GM21367 (cell line): ENCODE measurements around the gene YIF1A.
A peak's percentile ranks its signal among the peaks of the same experiment; 100 is the strongest.

ENCODE experiments used
- ATAC-seq: cut with Tn5 transposase; IDR thresholded peaks from one replicate; pipeline ENCODE4 v1.9.1; 2021; ENCODE audit not compliant: unreplicated experiment

The YIF1A gene, protein sequence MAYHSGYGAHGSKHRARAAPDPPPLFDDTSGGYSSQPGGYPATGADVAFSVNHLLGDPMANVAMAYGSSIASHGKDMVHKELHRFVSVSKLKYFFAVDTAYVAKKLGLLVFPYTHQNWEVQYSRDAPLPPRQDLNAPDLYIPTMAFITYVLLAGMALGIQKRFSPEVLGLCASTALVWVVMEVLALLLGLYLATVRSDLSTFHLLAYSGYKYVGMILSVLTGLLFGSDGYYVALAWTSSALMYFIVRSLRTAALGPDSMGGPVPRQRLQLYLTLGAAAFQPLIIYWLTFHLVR

DNA sequence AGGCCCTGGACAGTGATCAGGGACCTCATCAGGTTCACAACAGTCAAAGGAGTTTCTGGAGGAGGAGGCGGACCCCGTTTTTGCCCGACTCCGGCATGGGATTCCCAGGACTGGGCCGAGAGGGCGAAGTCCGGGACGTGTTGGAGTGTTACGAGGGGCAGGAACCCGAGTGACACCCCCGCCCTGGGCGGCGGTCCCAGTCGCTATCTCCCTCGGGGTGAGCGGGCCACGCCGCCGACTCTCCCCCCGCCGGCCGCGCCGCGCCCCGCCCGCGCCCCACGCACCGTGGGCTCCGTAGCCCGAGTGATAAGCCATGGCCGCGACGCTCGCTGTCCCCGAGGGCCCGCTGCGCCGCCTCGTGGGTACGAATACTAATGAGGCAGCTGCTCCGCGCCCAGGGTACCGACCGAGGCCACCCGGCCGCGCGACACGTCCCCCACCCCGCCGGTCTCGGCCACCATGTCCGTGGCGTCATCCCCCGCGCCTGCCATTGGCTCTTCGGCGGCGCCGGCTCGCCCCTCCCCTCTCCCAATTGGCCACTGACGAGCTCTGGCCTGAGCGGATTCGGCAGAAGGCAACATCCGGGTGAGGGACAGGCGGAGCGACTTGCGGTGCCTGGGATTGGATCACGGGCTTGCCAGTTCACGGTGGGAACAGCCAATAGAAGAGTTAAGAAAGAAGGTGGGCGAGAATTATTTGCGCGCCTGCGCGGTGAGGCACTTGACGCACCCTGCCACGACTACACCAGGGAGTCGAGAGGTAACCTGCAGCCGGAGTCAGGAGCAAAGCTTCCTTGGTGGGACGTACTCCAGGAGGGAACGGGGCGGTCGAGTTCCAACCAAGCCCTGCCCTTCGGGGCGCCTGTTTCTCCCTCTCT lies at the start of gene YIF1A:
Gene YIF1A (minus strand): TSS at position 473 of the 877 bp plus-strand sequence. CDS start 158 bp downstream, at position 315.
- ATAC-seq = peak; percentile 76

DNA sequence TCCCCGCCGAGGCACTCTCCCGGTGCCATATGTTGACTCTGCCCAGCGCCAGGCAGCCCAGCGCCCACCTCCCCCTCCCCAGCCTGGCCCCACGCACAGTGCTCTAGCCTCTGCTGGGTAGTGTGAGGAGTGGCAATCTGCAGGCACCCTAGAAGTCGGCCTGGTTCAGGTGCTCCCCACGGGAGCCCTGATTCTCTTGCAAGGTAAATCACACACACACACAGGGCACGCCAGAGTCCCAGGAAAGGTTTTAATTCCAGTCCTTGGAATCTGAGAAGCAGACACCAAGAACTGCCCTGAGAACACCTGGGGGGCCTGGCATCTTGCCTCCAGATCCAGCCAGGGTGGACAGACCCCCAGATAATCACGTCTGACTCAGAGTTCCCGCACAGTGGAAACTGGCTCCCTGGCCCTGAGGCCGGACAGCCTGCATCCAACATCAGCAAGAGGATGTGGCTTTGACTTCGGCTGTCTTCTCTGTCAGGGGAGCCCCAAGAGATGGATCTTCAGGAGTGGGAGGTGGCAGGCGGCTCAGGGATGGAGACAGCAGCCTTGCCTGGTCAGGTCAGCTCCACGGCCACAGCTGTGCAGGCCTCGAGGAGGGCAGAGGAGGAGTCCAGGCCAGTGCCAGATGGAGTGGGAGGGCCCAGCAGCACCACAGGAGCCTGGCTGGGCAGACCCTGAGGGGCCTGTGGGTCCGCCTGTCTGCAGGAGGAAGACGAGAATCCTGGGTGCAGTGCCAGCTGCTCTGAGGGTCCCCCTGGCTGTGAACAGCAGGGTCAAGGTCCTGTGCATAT lies 48.4 kb upstream of the YIF1A start:
- no peak for ATAC-seq

- ATAC-seq = peak; percentile 54
These were observed 47.5 kb upstream of the YIF1A start, which contains the start of gene RIN1 for GRCh38 chr11:66336234-66337102. Gene RIN1, minus strand, starts transcription at chr11:66336434. Its CDS starts 32 bp downstream, at chr11:66336402.

DNA sequence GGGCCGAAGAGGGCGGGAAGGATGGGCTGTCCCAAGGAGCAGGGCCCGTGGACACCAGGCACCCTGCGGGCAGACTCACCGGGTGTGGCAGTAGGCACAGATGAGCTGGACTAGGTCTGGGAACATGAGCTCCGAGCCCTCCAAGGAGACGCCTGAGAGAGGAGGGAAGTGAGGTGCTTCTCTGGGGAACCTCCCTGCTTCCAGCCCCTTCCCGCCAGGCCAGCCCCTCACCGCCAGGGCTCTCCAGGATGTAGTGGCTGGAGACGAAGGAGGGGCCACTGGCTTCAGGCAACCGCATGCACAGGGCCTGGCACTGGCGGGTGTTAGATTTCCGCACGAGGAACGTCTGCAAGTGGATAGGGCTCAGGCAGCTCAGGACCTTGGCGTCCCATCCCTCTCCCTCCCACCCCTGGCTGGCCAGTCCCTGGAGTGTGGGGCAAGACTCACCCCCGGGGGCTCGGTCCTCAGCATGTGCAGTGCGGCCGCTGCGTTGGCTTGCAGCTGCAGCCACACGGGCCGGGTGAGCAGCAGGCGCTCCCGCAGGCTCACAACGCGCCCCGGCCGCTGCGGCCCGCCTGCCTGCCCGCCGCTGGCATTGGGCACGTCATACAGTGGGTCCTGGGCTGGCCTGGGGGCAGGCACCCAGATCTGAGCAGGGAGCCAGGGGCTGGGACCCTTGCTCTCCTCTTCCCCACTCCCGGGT lies 46.7 kb upstream of the YIF1A start:
- ATAC-seq = no peak

DNA sequence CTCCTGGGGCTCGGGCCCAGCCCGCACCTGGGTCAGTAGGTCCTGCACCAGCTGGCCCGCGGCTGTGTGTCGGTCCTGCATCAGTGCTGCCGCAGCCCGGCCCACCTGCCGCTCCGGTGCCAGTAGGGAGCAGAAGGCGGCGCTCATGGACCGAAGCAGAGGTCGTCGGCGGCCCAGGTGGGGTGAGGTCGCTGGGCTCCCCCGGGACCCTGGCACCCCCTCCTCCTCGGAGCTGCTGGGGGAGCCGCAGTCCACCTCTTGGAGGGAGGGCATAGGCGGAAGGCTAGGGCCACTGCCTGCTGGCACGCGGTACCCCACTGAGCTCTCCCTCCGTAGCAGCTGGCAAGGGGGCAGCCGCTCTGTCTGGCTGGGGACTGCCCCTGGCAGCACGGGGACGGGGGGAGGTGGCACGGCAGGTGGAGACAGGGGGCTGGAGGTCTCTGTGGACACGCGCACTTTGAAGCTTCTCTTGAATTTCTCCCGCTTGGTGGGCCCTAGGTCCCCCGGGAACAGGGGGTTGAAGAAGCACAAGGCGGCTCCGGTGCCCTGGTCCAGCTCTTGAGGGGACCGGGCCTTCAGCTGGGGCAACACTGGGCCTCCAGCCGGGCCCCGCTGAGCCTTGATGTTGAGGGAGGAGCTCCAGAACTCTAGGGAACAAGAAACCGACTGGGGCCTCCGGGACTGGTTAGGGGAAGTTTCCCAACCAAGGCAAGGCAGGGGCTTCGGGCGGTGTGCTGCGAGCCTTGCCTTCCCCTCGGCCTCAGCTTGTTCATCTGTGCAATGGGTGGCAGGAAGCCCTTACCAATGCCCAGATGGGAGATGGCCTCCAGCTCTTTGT lies 45.9 kb upstream of the YIF1A start:
- ATAC-seq = no peak

DNA sequence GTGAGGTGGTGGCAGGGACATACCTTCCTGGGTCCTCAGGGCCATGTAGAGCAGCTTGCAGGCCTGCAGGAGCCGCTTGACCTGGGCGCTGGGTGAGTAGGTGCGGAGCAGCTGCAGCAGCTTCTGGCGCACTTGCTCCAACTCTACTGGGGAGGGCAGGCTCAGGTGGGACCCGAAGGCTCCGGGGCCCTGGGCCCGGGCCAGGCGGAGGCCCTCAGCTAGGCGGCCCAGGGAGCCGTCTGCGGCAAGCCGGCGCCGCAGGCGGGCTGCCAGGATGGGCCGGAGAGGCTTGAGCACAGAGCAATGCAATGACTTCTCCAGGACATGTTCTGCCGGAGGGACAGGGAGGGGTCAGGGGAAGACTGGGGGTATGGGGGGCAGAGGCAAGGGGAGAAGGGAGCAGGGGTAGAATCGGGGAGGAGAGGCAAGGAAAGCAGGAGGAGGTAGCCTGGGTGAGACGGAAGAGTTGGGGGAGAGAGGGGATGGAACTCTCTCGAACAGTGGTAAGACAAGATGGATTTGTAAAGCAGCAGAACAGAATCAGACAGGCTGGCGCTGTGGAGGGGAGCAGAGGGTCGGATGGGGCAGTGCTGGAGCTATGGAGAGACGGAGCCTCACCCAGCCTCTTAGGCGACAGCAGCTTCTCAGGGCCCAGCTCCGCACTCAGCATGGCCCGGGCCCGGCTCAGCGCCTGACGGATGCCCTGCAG lies 45.1 kb upstream of the YIF1A start:
- ATAC-seq = no peak

- ATAC-seq = no peak
These were observed 44.4 kb upstream of the YIF1A start for GRCh38 chr11:66333220-66333877.

GRCh38 chr11:66332371-66333219 lies 43.7 kb upstream of the YIF1A start:
- ATAC-seq = no peak

- no peak for ATAC-seq
These were observed 42.8 kb upstream of the YIF1A start for GRCh38 chr11:66331542-66332370.

- no peak for ATAC-seq
These were observed 42.0 kb upstream of the YIF1A start for GRCh38 chr11:66330931-66331330.

- no peak for ATAC-seq
These were observed 40.3 kb upstream of the YIF1A start for GRCh38 chr11:66329165-66329673.

- no peak for ATAC-seq
These were observed 39.6 kb upstream of the YIF1A start for GRCh38 chr11:66328302-66329144.

DNA sequence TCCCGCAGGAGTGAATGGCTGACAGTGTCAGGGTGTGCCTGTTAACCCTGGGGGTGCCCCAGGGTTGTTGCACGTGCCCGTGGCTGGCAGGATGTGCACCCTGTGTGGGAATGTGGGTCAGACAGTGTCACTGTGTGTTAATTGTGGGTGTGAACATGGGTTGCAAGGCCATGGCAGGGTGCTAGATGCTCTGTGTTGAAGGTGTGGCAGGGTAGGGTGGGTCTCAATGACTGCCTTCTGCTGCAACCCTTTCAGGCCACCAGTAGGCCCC lies 39.0 kb upstream of the YIF1A start:
- ATAC-seq = no peak

- ATAC-seq = no peak
These were observed 38.5 kb upstream of the YIF1A start for GRCh38 chr11:66327171-66328030.
